Measurements from ENCODE around the gene IQGAP1.
"Not testable (repeated sequence)": the region's sequence is repeated elsewhere in the genome, so short reads cannot be mapped to it uniquely, and the experiment has no call there.

IQGAP1 gene

GRCh38 chr15:90407336-90407735 is 19.3 kb downstream of the IQGAP1 start:
- TF ChIP-seq CTCF (IDR thresholded peaks at IDR 0.05; ENCODE audit: extremely low read depth, insufficient read depth, missing control alignments) = no peak
- in situ Hi-C loops (cut with MboI; ENCODE audit: low pct_unique_long_range_greater_than_20kb, low sequenced_read_pairs, unreplicated experiment) = no loop called here
- no peak for DNase-seq (ENCODE audit: low spot score)

- TF ChIP-seq CTCF (IDR thresholded peaks at IDR 0.05; ENCODE audit: extremely low read depth, insufficient read depth, missing control alignments) = no peak
- in situ Hi-C loops (cut with MboI; ENCODE audit: low pct_unique_long_range_greater_than_20kb, low sequenced_read_pairs, unreplicated experiment) = no loop called here
- DNase-seq (ENCODE audit: low spot score) = no peak
These were observed 19.9 kb downstream of the IQGAP1 start for GRCh38 chr15:90407871-90408317.

GRCh38 chr15:90408657-90409056 is 20.6 kb downstream of the IQGAP1 start:
- no peak for DNase-seq (ENCODE audit: low spot score)
- no peak for TF ChIP-seq CTCF (IDR thresholded peaks at IDR 0.05; ENCODE audit: extremely low read depth, insufficient read depth, missing control alignments)
- in situ Hi-C loops (cut with MboI; ENCODE audit: low pct_unique_long_range_greater_than_20kb, low sequenced_read_pairs, unreplicated experiment) = no loop called here

GRCh38 chr15:90409587-90409986 is 21.5 kb downstream of the IQGAP1 start:
- in situ Hi-C loops (cut with MboI; ENCODE audit: low pct_unique_long_range_greater_than_20kb, low sequenced_read_pairs, unreplicated experiment); DNase-seq (ENCODE audit: low spot score): not testable (repeated sequence)

- DNase-seq (ENCODE audit: low spot score); in situ Hi-C loops (cut with MboI; ENCODE audit: low pct_unique_long_range_greater_than_20kb, low sequenced_read_pairs, unreplicated experiment): not testable (repeated sequence)
These were observed 22.3 kb downstream of the IQGAP1 start for GRCh38 chr15:90410316-90410715.

GRCh38 chr15:90411176-90411575 is 23.1 kb downstream of the IQGAP1 start:
- no peak for DNase-seq (ENCODE audit: low spot score)
- in situ Hi-C loops (cut with MboI; ENCODE audit: low pct_unique_long_range_greater_than_20kb, low sequenced_read_pairs, unreplicated experiment) = no loop called here
- TF ChIP-seq CTCF (IDR thresholded peaks at IDR 0.05; ENCODE audit: extremely low read depth, insufficient read depth, missing control alignments) = no peak

GRCh38 chr15:90412356-90413194 is 24.5 kb downstream of the IQGAP1 start:
- in situ Hi-C loops (cut with MboI; ENCODE audit: low pct_unique_long_range_greater_than_20kb, low sequenced_read_pairs, unreplicated experiment) = no loop called here
- DNase-seq (ENCODE audit: low spot score) = peak; percentile 31
- no peak for TF ChIP-seq CTCF (IDR thresholded peaks at IDR 0.05; ENCODE audit: extremely low read depth, insufficient read depth, missing control alignments)
